NCI-H526 treated with DMSO at 0.1 percent for 48 hours (cell line): ENCODE measurements around the gene SALL3.
A peak's percentile ranks its signal among the peaks of the same experiment; 100 is the strongest.

Source experiments
- DNase-seq: peaks from one replicate; lab custom pipeline; 2025; lab: John Stamatoyannopoulos, UW

Gene SALL3

GRCh38 chr18:78980777-78981380, 1.3 kb downstream of the SALL3 start:
- no peak for DNase-seq

DNA sequence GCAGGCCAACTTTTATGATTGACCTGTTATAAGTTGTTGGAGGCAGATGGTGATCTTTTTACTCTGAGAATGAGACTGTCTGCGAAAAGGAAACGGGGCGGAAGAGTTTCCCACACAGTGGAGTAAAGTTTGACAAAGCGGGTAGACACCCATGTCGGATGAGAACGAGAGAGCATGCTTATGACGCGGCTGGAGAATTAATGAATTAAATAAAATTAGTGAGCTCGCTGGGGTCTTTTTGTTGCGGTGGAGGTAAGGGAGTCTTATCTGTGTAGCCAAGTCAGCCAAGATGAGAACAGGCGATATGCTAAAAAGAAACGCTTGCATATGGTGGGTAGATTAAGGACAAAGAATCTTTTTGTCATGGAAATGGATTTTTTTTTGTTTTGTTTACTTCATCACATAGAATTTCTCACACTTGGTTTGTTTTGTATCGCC, 1.8 kb downstream of the SALL3 start:
- DNase-seq: no peak

DNA sequence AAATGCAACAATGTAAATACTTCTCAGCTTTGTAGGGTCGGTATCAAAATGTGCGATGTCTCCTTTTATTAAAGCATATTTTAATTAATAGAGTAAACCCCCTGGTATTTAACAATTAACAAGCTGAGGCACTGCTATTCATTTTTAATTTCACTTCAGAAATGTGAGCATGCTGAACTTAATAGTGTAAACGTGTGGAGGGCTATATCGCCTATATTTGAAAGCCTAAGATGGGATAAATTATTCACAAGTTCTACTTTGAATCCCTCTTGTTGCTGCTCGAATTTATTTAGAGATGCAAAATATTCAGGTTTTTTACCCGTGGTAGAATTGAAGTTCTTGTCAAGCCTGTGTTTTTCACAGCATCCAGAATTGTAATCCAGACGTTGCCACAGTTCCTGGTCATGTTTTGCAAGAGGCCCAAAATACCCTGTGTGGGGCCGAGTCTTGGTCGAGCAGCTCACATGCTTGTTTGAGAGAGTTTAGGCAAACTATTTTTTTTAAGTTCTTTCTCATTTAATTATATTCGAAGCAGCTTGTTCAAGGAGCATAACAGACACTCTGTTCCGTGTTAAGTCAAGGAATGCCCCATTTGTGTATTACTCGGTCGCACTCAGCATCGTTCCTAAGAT, 2.5 kb downstream of the SALL3 start:
- DNase-seq: no peak

GRCh38 chr18:78983512-78983911, 3.9 kb downstream of the SALL3 start:
- DNase-seq: no peak

DNA sequence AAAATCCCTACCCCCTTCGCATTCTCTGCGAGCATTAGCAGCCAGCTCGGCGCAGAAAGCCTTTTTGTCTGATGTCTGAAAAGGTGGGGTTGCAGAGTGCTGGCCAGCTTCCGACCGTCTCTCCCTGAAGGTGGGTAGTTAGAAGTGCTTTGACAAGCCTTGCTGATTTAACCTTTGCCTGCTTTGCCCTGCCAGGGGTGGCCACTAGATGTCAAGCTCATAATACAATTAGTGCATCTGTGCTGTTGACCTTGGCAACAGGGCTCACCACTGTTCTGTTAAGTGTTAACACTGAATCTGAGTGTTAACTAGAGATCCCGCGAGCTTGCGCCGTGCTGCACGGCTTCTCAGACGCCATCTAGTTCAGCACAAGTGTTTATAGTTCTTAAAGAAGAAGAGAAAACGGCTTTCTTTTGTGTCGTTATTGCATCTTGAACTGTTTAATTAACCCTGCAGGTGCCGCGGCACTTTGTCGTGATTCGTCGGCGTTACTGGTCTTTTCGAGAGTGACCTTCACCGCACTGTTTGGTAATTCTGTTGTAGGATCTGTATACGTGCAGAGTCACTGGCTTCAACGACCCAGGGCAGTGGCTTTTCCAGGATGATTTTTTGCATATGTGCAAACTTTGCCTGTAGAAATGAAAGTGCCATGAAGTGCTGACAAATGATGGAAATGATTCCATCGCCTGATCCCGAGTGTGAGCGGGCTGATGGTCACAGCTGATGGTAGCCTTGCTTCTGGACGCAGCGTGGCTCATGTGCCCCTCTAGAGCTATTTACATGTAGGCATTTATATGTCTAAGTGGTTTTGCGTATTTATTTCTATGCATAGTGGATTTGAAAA, 5.5 kb downstream of the SALL3 start:
- DNase-seq: no peak

- no peak for DNase-seq
Measured at GRCh38 chr18:78986018-78986481, 6.4 kb downstream of the SALL3 start.

DNA sequence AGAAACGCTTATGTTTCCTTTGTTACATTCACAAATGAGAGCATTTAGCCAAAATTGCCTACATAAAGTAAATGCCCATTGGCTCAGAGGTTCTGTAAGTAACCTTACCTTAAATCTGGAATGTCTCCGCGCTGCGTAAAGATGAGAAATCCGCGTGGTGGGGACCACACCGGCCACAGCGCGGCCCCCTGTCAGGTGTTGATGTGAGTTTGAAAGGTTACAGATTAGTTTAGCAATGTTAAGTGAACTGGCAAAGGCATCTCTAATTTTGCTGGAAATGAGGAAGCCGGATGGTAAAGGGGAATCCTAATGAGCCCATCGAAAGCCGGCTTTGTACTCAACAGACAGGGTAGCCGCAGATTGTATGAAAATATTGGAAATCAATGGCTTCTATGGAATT, 11.8 kb downstream of the SALL3 start:
- DNase-seq: no peak

DNA sequence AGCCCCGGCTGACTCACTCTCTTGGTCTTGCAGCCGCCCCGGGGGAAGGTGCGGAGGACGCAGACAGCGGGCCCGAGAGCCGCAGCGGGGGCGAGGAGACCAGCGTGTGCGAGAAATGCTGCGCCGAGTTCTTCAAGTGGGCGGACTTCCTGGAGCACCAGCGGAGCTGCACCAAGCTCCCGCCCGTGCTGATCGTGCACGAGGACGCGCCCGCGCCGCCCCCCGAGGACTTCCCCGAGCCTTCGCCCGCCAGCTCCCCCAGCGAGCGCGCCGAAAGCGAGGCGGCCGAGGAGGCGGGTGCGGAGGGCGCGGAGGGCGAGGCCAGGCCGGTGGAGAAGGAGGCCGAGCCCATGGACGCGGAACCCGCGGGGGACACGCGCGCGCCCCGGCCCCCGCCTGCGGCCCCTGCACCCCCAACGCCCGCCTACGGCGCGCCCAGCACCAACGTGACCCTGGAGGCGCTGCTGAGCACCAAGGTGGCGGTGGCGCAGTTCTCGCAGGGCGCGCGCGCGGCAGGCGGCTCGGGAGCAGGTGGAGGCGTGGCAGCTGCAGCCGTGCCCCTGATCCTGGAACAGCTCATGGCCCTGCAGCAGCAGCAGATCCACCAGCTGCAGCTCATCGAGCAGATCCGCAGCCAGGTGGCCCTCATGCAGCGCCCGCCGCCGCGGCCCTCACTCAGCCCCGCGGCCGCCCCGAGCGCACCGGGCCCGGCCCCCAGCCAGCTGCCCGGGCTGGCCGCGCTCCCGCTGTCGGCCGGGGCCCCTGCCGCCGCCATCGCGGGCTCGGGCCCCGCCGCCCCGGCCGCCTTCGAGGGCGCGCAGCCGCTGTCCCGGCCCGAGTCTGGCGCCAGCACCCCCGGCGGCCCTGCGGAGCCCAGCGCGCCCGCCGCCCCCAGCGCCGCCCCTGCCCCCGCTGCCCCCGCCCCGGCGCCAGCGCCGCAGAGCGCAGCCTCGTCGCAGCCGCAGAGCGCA, 12.7 kb downstream of the SALL3 start:
- no peak for DNase-seq

DNA sequence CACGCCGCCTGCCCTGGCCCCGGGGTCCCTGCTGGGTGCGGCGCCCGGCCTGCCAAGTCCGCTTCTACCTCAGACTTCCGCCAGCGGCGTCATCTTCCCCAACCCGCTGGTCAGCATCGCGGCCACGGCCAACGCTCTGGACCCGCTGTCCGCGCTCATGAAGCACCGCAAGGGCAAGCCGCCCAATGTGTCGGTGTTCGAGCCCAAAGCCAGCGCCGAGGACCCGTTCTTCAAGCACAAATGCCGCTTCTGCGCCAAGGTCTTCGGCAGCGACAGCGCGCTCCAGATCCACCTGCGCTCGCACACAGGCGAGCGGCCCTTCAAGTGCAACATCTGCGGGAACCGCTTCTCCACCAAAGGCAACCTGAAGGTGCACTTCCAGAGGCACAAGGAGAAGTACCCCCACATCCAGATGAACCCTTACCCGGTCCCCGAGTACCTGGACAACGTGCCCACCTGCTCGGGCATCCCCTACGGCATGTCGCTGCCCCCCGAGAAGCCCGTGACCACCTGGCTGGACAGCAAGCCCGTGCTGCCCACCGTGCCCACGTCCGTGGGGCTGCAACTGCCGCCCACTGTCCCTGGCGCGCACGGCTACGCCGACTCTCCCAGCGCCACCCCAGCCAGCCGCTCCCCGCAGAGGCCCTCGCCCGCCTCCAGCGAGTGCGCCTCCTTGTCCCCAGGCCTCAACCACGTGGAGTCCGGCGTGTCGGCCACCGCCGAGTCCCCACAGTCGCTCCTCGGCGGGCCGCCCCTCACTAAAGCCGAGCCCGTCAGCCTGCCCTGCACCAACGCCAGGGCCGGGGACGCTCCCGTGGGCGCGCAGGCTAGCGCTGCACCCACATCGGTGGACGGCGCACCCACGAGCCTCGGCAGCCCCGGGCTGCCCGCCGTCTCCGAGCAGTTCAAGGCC, 13.7 kb downstream of the SALL3 start:
- DNase-seq: no peak

DNA sequence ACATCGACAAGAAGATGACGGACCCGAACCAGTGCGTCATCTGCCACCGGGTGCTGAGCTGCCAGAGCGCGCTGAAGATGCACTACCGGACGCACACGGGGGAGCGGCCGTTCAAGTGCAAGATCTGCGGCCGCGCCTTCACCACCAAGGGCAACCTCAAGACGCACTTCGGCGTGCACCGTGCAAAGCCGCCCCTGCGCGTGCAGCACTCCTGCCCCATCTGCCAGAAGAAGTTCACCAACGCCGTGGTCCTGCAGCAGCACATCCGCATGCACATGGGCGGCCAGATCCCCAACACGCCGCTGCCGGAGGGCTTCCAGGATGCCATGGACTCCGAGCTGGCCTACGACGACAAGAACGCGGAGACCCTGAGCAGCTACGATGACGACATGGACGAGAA, 14.4 kb downstream of the SALL3 start:
- DNase-seq: no peak

GRCh38 chr18:78994531-78994930, 14.9 kb downstream of the SALL3 start:
- no peak for DNase-seq

GRCh38 chr18:78994977-78995582, 15.5 kb downstream of the SALL3 start:
- DNase-seq: no peak

DNA sequence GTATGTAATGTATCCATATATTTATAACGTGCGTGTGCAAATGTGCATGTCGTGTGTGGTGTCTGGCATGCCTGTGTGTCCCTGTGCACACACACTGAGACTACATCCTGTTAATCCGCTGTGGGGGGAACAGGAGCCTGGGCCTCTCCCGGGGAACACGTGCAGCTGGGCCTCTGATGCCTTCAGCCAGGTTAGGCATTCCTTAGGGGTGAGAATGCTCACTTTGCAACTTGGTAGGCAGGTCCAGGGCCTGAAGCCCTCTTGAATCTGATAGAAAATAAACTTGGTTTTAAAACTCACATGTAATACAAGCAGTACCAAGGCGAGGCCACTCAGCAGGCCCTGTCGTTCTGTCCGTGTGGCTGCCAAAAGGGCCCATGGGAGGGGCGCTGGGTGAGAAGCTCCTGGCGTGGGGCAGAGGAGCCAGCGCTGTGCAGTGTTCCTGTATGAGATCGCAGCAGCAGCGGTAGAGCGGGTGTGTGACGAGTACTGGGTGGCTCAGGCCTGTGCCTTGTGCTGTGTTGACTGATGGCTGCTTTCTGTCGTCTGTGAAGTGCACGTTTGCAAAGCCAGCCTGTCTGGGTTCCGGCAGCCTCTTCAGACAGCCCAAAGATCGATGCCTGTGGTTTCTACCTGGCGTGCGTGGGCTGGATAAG, 16.2 kb downstream of the SALL3 start:
- no peak for DNase-seq

DNA sequence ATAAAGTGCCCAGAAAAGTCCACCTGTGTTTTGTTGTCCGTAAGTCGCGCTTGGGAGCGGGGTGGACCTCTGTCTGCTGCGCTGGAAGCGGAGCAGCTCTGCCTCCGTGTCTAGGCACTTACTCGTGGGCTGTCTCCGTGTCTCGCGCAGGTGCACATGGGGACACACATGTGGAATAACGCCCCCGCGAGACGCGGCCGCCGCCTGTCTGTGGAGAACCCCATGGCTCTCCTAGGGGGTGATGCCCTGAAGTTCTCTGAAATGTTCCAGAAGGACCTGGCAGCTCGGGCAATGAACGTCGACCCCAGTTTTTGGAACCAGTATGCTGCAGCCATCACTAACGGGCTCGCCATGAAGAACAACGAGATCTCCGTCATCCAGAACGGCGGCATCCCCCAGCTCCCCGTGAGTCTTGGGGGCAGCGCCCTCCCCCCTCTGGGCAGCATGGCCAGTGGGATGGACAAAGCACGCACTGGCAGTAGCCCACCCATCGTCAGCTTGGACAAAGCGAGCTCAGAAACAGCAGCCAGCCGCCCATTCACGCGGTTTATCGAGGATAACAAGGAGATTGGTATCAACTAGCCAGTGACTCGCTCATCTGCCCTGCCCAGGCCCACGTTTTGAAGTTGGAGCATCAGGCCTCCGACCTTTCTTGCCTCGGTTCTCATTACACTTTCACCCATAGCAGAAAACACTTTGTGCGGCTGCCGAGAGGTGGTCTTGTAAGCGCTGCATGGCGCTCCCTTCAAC, 17.3 kb downstream of the SALL3 start:
- DNase-seq: no peak

GRCh38 chr18:78998371-78999071, 18.9 kb downstream of the SALL3 start:
- DNase-seq: no peak

DNA sequence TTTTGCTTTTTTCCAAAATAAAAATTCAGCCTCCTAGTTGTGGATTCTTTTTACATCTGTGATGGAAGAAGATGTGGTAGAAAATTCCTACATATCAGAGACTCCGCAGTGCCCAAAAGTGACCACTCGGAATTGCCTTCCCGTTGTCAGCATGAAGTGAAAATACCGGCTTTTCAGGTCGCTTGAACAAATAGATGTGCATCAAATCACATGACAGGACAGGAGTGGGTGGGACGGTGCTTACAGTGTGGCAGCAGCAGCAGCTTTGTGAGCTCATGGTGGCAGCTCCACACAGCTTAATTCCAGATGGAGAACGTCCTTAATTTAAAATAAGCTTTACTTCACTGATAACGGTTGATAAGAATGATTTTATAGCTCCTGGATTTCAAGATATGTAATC, 20.3 kb downstream of the SALL3 start:
- DNase-seq: peak; percentile 13

DNA sequence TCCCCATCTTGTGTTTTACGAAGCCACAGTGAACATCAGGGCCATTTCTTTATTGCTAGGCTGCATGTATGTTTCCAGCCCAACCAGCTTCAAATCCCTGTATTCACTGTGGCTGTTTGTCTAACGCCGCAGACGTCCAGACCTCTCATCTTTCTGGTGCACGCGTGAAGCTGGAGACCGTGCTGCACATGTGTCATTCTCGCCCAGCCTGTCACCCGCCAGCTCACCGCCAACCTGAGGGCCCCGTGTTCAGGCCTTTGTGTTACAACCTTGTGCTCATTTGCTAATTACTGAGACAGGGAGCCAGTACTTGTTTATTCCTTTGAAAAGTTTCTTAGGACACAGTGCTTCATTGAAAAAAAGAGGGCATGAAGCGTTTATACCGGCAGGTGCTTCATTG, 21.4 kb downstream of the SALL3 start:
- DNase-seq: no peak

- no peak for DNase-seq
Measured at GRCh38 chr18:79005653-79006052, 26.0 kb downstream of the SALL3 start.
